Measurements from ENCODE around the gene POP4.

The POP4 gene

DNA sequence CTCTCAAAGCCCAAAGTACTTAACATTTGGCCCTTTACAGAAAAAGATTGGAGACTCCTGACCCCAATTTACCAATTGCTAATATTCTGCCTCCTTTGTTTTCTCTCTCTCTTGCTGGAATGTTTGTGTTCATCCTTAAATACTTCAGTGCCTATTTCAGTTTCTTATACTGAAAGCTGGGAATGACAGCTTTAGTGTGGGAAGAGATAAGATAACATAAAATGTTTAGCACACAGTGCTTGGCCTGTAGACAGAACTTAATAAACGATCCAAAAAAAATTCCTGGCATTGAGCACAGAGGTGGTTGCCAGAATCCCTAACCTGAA is 56.2 kb downstream of the POP4 start:
- DNase-seq (ENCODE audit: low read depth in 2 of 2), result no peak

DNA sequence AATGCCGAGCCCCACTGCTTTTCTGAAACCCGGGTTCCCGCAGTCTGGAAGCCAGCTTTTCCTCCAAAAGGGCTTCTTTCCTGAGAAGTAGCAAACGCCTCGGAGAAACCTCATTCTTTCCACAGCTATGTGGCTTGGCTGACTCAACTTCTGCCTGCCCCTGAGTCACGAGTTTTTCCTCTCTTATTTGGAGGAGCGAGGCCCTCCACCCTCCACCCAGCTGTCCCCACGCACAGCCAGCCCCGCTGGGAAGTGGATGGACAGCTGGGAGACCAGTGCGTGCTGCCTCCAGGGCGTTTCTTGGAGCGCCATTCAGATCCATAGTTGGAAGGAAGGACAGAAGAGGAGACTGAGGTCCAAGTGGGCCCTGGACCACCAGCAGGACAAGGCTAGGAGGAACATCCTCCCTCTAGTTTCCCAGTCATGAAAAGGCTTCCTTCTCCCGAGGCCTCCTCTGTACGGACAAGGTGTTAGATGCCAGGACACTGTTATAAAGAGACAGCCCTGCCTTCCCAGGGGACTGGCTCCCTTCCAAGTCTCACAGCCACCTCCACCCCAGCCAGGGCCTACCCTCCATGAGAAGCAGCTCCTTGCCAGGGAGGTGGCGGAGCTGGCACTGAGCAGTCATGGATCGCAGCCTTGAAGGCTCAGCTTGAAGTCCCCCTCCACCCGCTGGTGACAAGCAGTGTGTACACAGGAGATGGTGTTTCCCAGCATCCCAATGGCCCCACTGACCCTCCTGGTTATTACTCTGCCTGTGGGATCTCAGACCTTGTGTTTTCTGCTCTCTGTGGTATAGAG is 56.7 kb downstream of the POP4 start:
- DNase-seq (ENCODE audit: low read depth in 2 of 2), result no peak

- DNase-seq (ENCODE audit: low read depth in 2 of 2), result no peak
Measured at GRCh38 chr19:29663861-29664752, 58.0 kb downstream of the POP4 start.

DNA sequence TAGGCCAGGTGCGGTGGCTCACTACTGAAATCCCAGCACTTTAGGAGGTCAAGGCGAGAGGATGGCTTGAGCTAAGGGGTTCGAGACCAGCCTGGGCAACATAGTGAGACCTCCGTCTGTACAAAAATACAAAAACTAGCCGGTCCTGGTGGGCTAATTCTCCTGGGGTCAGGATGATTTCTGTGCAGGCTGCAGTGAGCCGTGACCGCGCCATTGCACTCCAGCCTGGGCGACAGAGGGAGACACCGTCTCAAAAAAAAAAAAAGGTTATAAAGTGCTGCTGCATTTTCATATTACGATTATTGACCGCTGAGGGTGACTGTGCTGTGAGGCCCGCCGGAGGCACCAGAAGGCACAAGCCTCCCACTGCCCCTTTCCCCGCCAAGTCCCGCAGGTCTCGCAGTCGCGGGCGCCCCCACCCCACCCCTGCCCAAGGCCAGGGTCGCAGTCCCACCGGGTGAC is 58.7 kb downstream of the POP4 start:
- DNase-seq (ENCODE audit: low read depth in 2 of 2), result no peak

DNA sequence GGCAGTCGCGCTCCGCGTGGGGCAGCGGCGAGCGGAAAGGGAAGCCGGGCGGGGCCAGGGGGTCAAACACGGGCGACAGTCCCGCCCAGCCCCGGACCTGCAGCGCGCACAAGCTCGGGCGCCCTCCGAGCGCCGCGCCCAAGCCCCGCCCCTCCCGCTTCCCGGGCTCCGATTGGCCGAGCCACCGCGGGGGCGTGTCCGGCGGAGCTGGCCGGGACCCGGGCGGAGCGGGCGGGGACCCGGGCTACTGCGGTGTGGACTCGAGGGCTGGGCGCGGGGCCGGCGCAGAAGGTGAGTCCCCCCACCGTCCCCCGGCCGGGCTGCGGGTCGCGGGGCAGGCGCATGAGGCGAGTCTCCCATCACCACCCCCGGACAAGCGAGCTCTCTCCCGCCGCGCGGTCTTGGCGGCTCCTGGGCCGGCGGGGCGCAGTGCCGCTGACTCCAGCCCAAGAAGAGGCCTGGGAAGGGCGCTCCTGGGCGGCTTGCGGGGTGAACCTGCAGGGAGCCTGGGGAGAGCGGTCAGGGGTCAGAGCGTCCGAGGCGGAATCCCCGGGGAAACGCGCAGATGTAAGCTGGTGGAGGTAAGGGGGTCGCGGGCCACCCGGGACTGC is 59.2 kb downstream of the POP4 start, which contains the start of gene PLEKHF1:
TSS of gene PLEKHF1 (plus strand) at position 247 of the 611 bp plus-strand sequence. CDS start 8,379 bp downstream, outside the sequence.
- DNase-seq (ENCODE audit: low read depth in 2 of 2), result peak; percentile 50 to 75

DNA sequence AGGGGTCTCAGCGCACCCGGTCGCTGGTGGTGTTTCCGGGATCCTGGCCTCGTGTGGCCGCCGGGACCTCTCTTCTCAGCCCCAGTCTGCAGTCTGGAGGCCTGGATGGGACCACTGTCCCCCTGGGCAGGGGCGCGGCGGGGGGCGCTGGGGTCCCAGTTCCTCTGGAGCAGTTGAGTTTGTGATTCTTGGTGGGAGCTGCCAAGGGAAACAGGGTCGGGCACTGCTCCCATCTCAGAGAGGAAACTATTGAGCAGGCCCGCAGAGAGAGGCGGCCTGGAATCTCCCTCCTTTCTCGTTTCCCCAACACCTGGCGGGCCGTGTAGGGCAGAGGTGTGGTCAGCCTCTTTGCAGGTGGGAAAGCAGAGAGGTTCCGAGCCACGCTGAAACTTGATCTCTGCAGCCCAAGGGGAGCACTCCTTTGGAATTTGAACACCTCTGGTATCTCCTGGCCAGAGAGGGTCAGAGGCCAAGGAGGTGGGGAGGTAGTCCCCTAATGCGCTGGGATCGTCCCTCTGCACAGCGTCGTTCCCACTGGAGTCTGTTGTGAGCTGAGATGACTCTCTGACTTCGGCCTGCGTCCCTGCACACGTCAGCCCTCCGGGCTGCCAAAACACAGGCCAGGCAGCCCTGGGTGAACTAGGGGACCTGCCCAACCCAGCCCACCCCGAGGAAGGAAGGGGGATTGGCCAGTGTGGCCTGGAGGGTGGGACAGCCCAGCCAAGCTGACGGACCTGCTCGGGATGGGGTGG is 59.9 kb downstream of the POP4 start:
- DNase-seq (ENCODE audit: low read depth in 2 of 2), result no peak

Data from stimulated activated CD8-positive, alpha-beta memory T cell treated with anti-CD3 and anti-CD28 coated beads, Interleukin-7, amount 100 ng/mL, for 4 hours (primary cell).